ENCODE data around the gene WBP4. TPM values are rescaled to one million over a fixed set of nuclear protein-coding genes. Genes with fewer than 3 reads are reported as not detected.
"Not testable (repeated sequence)": the region's sequence is repeated elsewhere in the genome, so short reads cannot be mapped to it uniquely, and the experiment has no call there.

Gene WBP4, protein sequence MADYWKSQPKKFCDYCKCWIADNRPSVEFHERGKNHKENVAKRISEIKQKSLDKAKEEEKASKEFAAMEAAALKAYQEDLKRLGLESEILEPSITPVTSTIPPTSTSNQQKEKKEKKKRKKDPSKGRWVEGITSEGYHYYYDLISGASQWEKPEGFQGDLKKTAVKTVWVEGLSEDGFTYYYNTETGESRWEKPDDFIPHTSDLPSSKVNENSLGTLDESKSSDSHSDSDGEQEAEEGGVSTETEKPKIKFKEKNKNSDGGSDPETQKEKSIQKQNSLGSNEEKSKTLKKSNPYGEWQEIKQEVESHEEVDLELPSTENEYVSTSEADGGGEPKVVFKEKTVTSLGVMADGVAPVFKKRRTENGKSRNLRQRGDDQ
- 10.6 and 11.9 TPM in 2 replicates for total RNA-seq (2014; rRNA removed; shearing (Covaris generic))

GRCh38 chr13:41061075-41061913 is at the start of gene WBP4:
WBP4 (plus strand) TSS chr13:41061509; CDS start chr13:41061674, 165 bp downstream.
- peak; percentile 85 for DNase-seq (ENCODE audit: low spot score)

- no peak for DNase-seq (ENCODE audit: low spot score)
These were observed 48.8 kb upstream of the WBP4 start for GRCh38 chr13:41012536-41012935.

DNA sequence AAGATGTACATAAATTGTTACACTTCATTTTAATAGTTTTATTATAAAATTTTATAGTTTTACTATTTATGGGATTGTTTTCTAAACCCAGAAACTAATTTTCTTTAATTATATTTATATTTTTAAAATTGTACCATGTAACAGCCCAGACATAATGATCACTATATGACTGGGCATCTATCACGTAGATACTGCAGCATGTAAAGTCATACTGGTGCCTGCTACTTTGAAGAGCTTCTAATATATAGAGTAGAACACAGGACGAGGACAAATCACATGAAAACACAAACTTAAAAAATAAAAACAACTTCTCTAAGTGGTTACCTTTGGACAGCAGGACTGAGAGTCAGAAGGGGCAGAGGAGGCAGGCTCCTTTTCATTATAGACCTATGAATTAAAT is 47.5 kb upstream of the WBP4 start:
- no peak for DNase-seq (ENCODE audit: low spot score)

DNA sequence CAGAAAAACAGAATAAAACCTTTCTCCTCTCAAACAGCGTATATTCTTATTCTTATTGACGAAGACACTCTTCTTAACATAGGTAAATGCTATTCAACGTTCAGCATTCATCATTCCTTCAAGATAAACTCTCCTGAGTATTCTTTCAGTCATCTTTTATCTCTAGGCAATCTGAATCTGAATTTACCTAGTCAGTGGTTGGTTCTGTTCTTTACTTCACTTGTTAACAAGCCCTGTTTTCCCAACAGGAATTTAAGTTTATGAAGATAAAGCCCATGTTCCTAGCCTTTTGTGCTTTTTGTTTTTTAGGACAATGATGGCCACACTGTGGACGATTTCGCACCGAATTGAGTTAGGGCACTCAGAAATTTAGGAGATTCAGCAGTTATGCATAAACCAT is 45.4 kb upstream of the WBP4 start:
- DNase-seq (ENCODE audit: low spot score), result no peak

GRCh38 chr13:41017159-41017558 is 44.1 kb upstream of the WBP4 start:
- DNase-seq (ENCODE audit: low spot score), result no peak

- no peak for DNase-seq (ENCODE audit: low spot score)
These were observed 43.3 kb upstream of the WBP4 start for GRCh38 chr13:41017817-41018601.

DNA sequence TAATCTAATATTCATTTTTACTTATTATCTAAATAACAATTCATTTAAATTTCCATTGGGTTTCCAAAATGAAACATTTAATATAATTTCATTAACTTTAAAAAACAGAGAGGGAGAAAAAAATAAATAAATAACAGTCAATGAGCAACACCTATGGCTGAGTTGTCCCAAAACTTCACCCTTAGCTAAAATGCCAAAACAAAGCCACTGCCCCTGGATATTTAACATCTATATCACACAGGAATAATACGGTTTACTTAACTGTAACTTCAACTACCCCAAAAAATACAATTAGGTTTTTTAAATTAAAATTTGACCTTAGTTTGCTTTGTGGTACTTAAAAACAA is 42.7 kb upstream of the WBP4 start:
- no peak for DNase-seq (ENCODE audit: low spot score)

DNA sequence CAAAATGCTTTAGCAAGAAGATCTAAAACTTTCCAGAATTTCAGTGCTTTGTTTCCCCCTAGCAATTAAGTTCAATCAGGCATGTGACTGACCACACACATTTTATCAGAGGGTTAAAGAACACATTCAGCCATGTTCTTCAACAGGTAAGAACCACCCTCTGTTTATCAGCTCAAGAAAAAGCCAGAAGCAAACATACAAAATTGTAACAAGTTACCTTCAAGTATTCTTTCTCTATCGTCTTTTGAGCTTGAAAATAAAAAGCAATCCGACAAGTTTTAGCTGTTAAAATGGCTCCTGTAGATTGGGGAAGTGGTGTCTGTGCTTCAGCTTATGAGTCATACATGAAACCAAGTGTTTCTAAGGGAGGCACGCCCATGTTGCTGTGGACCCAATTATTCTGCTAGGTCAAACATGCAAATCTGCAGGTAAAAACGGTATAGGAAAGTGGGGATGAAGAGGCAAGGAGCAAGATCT is 42.3 kb upstream of the WBP4 start, which contains the start of gene ELF1:
TSS of gene ELF1 (minus strand) at position 306 of the 477 bp plus-strand sequence. CDS start 37,262 bp downstream, outside the sequence.
- peak; percentile 76 for DNase-seq (ENCODE audit: low spot score)

DNA sequence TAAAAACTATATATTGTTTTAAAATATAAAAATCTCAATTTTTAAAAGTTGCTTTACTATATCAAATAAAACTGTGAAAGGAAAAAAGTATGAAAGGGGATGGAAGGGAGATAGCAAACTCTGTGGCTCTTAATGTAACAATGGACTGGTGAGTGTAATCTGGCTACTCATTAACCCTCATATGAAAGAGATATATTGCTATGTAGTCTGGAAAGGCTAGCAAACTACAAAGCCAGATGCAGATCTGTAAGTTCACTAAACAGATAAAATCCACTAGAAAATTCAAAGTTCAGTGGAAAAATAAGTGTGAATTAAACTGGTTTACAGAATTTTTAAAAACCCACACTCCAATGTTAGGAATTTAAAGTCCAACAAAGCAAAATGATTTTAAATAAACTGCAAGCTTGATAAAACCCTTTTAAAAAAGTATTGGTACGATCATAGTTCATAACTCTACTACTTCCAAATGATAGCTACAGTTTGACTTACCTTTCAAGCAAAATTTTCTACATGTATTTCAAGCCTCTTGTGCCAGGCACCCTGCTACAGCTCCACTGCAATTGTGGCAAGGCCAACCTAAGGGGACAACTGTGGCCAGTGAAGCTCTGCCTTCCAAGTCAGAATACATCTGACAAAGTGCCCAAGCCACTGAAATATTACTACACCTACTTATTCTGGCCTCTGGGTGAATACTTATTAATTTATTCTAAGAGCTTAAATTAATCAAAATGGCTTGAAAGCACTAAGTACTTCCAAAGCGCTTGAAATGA is 41.5 kb upstream of the WBP4 start:
- DNase-seq (ENCODE audit: low spot score), result no peak

- no peak for DNase-seq (ENCODE audit: low spot score)
These were observed 35.8 kb upstream of the WBP4 start for GRCh38 chr13:41025518-41025917.

GRCh38 chr13:41026788-41027187 is 34.5 kb upstream of the WBP4 start:
- no peak for DNase-seq (ENCODE audit: low spot score)

- DNase-seq (ENCODE audit: low spot score), result no peak
These were observed 33.3 kb upstream of the WBP4 start for GRCh38 chr13:41028051-41028450.

DNA sequence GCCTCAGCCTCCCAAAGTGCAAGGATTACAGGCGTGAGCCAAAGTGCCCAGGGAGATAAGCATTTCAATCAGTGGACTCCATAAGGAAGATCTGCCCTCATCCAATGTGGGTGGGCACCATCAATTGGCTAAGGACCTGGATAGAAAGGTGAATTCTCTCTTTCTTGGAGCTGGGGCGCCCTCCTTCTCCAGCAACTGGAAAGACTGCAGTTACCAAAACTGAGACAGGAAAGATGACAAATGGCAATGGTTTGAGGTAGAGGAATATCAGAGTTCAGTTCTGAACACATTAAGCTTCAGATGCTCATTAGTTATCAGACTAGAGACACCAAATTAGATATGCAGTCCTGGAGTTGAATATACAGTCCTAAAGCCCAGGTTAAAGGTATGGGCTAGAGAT is 31.7 kb upstream of the WBP4 start:
- DNase-seq (ENCODE audit: low spot score), result no peak

- no peak for DNase-seq (ENCODE audit: low spot score)
These were observed 28.5 kb upstream of the WBP4 start for GRCh38 chr13:41032691-41033376.

DNA sequence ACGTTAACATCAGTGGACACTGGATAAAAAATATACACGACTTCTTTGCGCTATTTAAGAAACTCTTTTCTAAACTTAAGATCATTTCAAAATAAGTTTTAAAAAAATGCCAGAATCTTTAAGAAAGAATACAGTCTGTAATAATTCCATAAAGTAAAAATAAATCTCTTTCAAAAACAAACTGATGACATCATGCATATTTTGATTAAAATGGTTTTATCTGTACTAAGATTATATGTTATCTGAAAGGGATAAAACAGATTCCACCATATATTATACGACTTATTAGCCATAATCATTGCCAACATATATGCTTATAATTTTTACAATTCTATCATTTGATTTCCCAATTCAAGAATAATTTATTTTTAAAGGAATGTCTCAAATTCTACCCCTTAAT is 26.9 kb upstream of the WBP4 start:
- DNase-seq (ENCODE audit: low spot score), result no peak

GRCh38 chr13:41034881-41035280 is 26.4 kb upstream of the WBP4 start:
- no peak for DNase-seq (ENCODE audit: low spot score)

DNA sequence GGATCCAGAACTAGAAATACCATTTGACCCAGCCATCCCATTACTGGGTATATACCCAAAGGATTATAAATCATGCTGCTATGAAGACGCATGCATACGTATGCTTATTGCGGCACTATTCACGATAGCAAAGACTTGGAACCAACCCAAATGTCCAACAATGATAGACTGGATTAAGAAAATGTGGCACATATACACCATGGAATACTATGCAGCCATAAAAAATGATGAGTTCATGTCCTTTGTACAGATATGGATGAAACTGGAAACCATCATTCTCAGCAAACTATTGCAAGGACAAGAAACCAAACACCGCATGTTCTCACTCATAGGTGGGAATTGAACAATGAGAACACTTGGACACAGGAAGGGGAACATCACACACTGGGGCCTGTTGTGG is 24.8 kb upstream of the WBP4 start:
- DNase-seq (ENCODE audit: low spot score), result not testable (repeated sequence)

GRCh38 chr13:41039746-41040145 is 21.6 kb upstream of the WBP4 start:
- DNase-seq (ENCODE audit: low spot score), result no peak

DNA sequence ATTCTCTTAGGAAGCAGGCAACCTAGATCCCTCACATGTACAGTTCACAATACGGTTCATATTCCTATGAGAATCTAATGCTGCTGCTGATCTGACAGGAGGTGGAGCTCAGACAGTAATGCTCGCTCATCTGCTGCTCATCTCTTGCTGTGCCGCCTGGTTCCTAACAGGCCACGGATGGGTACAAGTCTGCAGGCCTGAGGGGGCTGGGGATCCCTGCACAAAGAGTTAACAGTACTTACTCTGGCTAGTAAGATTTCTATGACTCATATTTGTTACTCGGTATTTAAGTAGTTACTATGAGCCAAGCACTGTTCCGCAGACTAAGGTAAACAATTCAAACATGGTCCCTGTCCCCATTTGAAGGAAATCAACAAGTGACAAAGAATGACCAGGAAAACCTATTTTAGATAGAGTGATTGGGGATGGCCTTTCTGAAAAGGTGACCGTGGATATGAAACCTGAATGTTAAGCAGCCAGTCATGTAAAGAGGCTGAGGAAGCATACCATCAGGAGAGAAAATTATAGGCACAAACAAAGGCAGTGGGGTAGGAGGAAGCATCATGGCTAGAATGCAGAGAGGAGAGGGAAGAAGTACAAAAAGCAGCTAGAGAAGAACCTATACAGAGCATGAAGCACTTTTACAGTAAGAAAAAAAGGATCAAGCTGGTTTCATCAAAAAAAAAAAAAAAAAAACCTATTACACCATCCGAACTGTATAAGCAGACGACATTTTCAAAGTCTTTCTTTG is 20.6 kb upstream of the WBP4 start:
- no peak for DNase-seq (ENCODE audit: low spot score)

DNA sequence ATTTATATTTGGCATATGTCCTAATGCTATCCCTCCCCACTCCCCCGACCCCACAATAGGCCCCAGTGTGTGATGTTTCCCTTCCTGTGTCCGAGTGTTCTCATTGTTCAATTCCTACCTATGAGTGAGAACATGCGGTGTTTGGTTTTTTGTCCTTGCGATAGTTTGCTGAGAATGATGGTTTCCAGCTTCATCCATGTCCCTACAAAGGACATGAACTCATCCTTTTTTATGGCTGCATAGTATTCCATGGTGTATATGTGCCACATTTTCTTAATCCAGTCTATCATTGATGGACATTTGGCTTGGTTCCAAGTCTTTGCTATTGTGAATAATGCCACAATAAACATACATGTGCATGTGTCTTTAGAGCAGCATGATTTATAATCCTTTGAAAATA is 18.9 kb upstream of the WBP4 start:
- DNase-seq (ENCODE audit: low spot score), result not testable (repeated sequence)
